Gastroesophageal sphincter (tissue), 3 donors: ENCODE data around the gene SUPT20H.

ENCODE experiments used
- CTCF ChIP-seq, 4 experiments: fragments of 200-600 bp in 2 of 4; fragments of 450-650 bp in 2 of 4; sonication (generic) in 1 of 4; IDR thresholded peaks; one replicate each; pipeline ENCODE4 v1.5.1; 2017 to 2019; ENCODE audit warnings: antibody characterized with exemption in 4 of 4, mild to moderate bottlenecking in 2 of 4, moderate library complexity in 2 of 4
- EP300 ChIP-seq: sonication (generic); formaldehyde crosslinking; IDR thresholded peaks from one replicate; pipeline ENCODE4 v1.6.1; 2017; ENCODE audit warnings: antibody characterized with exemption, mild to moderate bottlenecking
- POLR2A ChIP-seq, 2 donors: fragments of 450-650 bp; IDR thresholded peaks; one replicate each; pipeline ENCODE4 v1.6.1; 2017; ENCODE audit warnings: antibody characterized with exemption in 2 of 2, mild to moderate bottlenecking in 2 of 2, moderate library complexity in 1 of 2
- POLR2AphosphoS5 ChIP-seq: sonication (generic); formaldehyde crosslinking; IDR thresholded peaks from one replicate; pipeline ENCODE4 v1.6.1; 2017; ENCODE audit warnings: antibody characterized with exemption

GRCh38 chr13:37100731-37101130 lies 41.2 kb upstream of the SUPT20H start:
- TF ChIP-seq CTCF (IDR thresholded peaks at IDR 0.05) (no peak), POLR2A (IDR thresholded peaks at IDR 0.05) (no peak), EP300 (no peak), POLR2AphosphoS5 (no peak)
